H1 (cell line): ENCODE measurements around the gene MAP3K10. TPM values are rescaled to one million over a fixed set of nuclear protein-coding genes. Genes with fewer than 3 reads are reported as not detected.

Experiments
- HDAC2 ChIP-seq, 2 experiments: fragments of 300-600 bp in 1 of 2; sonication (generic) in 1 of 2; IDR thresholded peaks; 2 replicates each; pipeline ENCODE4 v1.6.1; 2011 to 2012; ENCODE audit warnings: low read depth in 2 of 2, low read length in 2 of 2, mild to moderate bottlenecking in 2 of 2, moderate library complexity in 2 of 2, borderline replicate concordance in 1 of 2, inconsistent platforms in 1 of 2
- JUN ChIP-seq: IDR thresholded peaks from 2 replicates; pipeline ENCODE4 v1.6.1; 2011; ENCODE audit warnings: low read depth, mild to moderate bottlenecking, improper control_type of control experiment, low read length
- KDM1A ChIP-seq: fragments of 200-600, 300-600 bp; sonication (generic); IDR thresholded peaks from 2 replicates; pipeline ENCODE4 v1.7.1; 2016; ENCODE audit warnings: mild to moderate bottlenecking, low read length, borderline replicate concordance
- KDM5A ChIP-seq: fragments of 200-600 bp; IDR thresholded peaks from 2 replicates; pipeline ENCODE4 v1.7.1; 2012; ENCODE audit warnings: mild to moderate bottlenecking, low read length, inconsistent platforms, mixed read lengths
- RAD21 ChIP-seq, 2 experiments: IDR thresholded peaks in 1 of 2; conservative IDR thresholded peaks in 1 of 2; 2 replicates each; pipeline ENCODE4 v1.6.1; 2011; ENCODE audit warnings: low read depth in 2 of 2, low read length in 2 of 2, improper control_type of control experiment in 1 of 2, inconsistent platforms in 1 of 2, mild to moderate bottlenecking in 1 of 2, moderate library complexity in 1 of 2
- SRF ChIP-seq: IDR thresholded peaks from 2 replicates; pipeline ENCODE4 v1.6.1; 2011; ENCODE audit warnings: mild to moderate bottlenecking, low read depth, low read length, moderate library complexity
- TAF7 ChIP-seq: optimal IDR thresholded peaks from 2 replicates; pipeline ENCODE3; 2011; ENCODE audit warnings: low read depth, mild to moderate bottlenecking, inconsistent platforms, low read length, moderate library complexity, borderline replicate concordance
- polyA plus RNA-seq, 7 experiments: library from polyadenylated mRNA; depleted of rRNA in 3 of 7; stranded (reverse) in 5 of 7; unstranded in 2 of 7; fragments of >200 nt in 5 of 7; fragments of 200-250 nt in 2 of 7; gene quantifications; 1 replicate in 5 of 7; 2 replicates in 1 of 7; 4 replicates in 1 of 7; pipeline versions ENCODE4 v1.2.1 to v1.2.3, GENCODE V29; 2011 to 2013; ENCODE audit warnings: missing spikeins in 2 of 7, mixed read lengths in 2 of 7
- total RNA-seq: library from RNA; stranded (reverse); fragmentation: NEBNext Ultra II Directional; extraction: Animal tissue kit (Norgen Biotek cat#: 25700); gene quantifications from 2 replicates; pipeline ENCODE4 v1.2.1, GENCODE V29; 2021
- TF ChIP-seq, protein P1 (sequence below): fragments of 300-600 bp; sonication (generic); IDR thresholded peaks from 2 replicates; pipeline ENCODE4 v1.7.1; 2012; ENCODE audit warnings: low read length, moderate library complexity, mild to moderate bottlenecking, inconsistent platforms; ENCODE audit not compliant: insufficient replicate concordance

MAP3K10 gene
- total and polyA plus RNA-seq, 2 of the 8 experiments (the other 6 are each of a cell fraction or from before 2014, with no cell fraction given) = 4.9 to 15.9 TPM

DNA sequence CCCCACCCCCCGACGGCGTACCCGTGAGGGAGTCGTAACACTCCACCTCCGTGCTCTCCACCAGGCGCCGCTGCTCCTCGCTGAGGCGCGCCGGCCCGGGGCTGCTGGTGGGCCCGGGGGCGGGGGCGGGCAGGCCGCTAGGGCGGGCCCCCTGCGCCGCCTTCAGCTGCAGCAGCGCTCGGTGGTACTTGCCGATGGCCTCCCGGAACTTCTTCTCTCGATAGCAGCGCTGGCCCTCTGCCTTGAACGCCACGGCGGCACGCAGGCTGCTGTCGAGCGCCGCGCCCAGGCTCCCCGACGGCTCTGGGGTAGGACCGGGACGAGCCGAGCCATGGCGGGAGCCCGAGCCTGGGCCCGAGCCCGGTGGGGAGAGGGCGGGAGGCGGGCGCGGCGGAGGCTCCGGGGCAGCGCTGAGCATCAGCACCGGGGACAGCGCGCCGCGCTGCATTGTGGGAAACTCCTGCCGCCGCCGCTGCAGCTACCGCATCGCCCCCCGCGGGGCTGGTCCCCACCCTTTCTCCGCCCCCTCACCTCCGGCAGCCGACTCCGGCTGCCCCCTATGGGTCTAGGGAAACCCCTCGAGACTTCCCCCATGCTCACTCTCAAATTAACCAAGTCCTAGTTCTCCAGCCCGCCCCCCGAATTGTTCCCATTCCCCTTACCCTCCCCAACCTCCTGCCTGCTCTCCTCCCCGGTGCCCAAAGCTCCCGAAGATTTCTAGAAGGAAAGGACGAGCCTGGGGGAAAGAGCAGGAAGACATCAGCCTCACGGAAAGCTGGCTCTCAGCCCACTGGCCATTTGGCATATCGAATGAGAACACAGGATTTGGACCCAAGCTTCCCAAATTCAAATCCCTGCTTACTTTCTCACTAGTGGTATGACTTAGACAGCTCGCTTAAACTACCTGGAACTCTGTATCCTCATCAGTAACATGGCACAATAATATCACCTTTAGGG, 27.0 kb downstream of the MAP3K10 start, which contains the start of gene TTC9B (continued):
- TF ChIP-seq, protein P1, sequence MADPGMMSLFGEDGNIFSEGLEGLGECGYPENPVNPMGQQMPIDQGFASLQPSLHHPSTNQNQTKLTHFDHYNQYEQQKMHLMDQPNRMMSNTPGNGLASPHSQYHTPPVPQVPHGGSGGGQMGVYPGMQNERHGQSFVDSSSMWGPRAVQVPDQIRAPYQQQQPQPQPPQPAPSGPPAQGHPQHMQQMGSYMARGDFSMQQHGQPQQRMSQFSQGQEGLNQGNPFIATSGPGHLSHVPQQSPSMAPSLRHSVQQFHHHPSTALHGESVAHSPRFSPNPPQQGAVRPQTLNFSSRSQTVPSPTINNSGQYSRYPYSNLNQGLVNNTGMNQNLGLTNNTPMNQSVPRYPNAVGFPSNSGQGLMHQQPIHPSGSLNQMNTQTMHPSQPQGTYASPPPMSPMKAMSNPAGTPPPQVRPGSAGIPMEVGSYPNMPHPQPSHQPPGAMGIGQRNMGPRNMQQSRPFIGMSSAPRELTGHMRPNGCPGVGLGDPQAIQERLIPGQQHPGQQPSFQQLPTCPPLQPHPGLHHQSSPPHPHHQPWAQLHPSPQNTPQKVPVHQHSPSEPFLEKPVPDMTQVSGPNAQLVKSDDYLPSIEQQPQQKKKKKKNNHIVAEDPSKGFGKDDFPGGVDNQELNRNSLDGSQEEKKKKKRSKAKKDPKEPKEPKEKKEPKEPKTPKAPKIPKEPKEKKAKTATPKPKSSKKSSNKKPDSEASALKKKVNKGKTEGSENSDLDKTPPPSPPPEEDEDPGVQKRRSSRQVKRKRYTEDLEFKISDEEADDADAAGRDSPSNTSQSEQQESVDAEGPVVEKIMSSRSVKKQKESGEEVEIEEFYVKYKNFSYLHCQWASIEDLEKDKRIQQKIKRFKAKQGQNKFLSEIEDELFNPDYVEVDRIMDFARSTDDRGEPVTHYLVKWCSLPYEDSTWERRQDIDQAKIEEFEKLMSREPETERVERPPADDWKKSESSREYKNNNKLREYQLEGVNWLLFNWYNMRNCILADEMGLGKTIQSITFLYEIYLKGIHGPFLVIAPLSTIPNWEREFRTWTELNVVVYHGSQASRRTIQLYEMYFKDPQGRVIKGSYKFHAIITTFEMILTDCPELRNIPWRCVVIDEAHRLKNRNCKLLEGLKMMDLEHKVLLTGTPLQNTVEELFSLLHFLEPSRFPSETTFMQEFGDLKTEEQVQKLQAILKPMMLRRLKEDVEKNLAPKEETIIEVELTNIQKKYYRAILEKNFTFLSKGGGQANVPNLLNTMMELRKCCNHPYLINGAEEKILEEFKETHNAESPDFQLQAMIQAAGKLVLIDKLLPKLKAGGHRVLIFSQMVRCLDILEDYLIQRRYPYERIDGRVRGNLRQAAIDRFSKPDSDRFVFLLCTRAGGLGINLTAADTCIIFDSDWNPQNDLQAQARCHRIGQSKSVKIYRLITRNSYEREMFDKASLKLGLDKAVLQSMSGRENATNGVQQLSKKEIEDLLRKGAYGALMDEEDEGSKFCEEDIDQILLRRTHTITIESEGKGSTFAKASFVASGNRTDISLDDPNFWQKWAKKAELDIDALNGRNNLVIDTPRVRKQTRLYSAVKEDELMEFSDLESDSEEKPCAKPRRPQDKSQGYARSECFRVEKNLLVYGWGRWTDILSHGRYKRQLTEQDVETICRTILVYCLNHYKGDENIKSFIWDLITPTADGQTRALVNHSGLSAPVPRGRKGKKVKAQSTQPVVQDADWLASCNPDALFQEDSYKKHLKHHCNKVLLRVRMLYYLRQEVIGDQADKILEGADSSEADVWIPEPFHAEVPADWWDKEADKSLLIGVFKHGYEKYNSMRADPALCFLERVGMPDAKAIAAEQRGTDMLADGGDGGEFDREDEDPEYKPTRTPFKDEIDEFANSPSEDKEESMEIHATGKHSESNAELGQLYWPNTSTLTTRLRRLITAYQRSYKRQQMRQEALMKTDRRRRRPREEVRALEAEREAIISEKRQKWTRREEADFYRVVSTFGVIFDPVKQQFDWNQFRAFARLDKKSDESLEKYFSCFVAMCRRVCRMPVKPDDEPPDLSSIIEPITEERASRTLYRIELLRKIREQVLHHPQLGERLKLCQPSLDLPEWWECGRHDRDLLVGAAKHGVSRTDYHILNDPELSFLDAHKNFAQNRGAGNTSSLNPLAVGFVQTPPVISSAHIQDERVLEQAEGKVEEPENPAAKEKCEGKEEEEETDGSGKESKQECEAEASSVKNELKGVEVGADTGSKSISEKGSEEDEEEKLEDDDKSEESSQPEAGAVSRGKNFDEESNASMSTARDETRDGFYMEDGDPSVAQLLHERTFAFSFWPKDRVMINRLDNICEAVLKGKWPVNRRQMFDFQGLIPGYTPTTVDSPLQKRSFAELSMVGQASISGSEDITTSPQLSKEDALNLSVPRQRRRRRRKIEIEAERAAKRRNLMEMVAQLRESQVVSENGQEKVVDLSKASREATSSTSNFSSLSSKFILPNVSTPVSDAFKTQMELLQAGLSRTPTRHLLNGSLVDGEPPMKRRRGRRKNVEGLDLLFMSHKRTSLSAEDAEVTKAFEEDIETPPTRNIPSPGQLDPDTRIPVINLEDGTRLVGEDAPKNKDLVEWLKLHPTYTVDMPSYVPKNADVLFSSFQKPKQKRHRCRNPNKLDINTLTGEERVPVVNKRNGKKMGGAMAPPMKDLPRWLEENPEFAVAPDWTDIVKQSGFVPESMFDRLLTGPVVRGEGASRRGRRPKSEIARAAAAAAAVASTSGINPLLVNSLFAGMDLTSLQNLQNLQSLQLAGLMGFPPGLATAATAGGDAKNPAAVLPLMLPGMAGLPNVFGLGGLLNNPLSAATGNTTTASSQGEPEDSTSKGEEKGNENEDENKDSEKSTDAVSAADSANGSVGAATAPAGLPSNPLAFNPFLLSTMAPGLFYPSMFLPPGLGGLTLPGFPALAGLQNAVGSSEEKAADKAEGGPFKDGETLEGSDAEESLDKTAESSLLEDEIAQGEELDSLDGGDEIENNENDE = no peak
- peak; percentile 99 for TF ChIP-seq KDM1A
- no peak for TF ChIP-seq JUN
- peak; percentile 21 to 38; a peak in 1 of 4 replicates for TF ChIP-seq RAD21 (IDR thresholded peaks at IDR 0.05 in 1 of 2, conservative IDR thresholded peaks at IDR 0.05 in 1 of 2; ENCODE audit: low read depth in 2 of 2, low read length in 2 of 2)
- no peak for TF ChIP-seq SRF
- TF ChIP-seq KDM5A = no peak
- peak; percentile 7 to 77; a peak in 1 of 4 replicates for TF ChIP-seq HDAC2 (IDR thresholded peaks at IDR 0.05; ENCODE audit: borderline replicate concordance in 1 of 2, low read depth in 2 of 2, low read length in 2 of 2)
- TF ChIP-seq TAF7 = peak; percentile 11
